Keratinocyte (primary cell): ENCODE data around the gene KAT6B. TPM values are rescaled to one million over a fixed set of nuclear protein-coding genes. Genes with fewer than 3 reads are reported as not detected.

ENCODE experiments used
- DNase-seq: peaks from one replicate; pipeline ENCODE4 v3.0.0-alpha.2; 2011; ENCODE audit warnings: low read depth, missing footprints, low spot score
- FAIRE-seq: peaks from 2 replicates; lab custom pipeline; 2011; peaks lifted over from hg19 to GRCh38; lab: Jason Lieb, UNC
- H2AFZ ChIP-seq: 2 replicates; pipeline ENCODE4 v1.6.0; 2012; ENCODE audit warnings: low read length, control low read depth, inconsistent platforms; ENCODE audit not compliant: control insufficient read depth
- H3K27ac ChIP-seq: 2 replicates; pipeline ENCODE4 v1.5.1; 2011; ENCODE audit warnings: low read length; ENCODE audit not compliant: control insufficient read depth, insufficient read depth
- H3K27me3 ChIP-seq: 3 replicates; pipeline ENCODE4 v1.6.0; 2011; ENCODE audit warnings: low read length; ENCODE audit not compliant: control insufficient read depth, insufficient read depth; ENCODE audit errors: extremely low read depth
- H3K36me3 ChIP-seq, 2 experiments: 2 replicates in 1 of 2; 3 replicates in 1 of 2; pipeline ENCODE4 v1.5.1; 2011; ENCODE audit warnings: low read length in 2 of 2, mild to moderate bottlenecking in 1 of 2; ENCODE audit not compliant: control insufficient read depth in 2 of 2, insufficient read depth in 2 of 2; ENCODE audit errors: extremely low read depth in 1 of 2
- H3K4me1 ChIP-seq: 3 replicates; pipeline ENCODE4 v1.5.1; 2011; ENCODE audit warnings: low read length; ENCODE audit not compliant: control insufficient read depth, insufficient read depth; ENCODE audit errors: extremely low read depth
- H3K4me2 ChIP-seq: 3 replicates; pipeline ENCODE4 v1.6.0; 2011; ENCODE audit warnings: low read depth, low read length; ENCODE audit not compliant: control insufficient read depth, insufficient read depth; ENCODE audit errors: extremely low read depth
- H3K4me3 ChIP-seq, 3 experiments: fragments of 200-600 bp in 1 of 3; sonication (generic) in 1 of 3; 2 replicates in 2 of 3; 3 replicates in 1 of 3; pipeline ENCODE4 v1.5.1; 2011 to 2016; ENCODE audit warnings: low read length in 3 of 3, mild to moderate bottlenecking in 3 of 3, control low read depth in 2 of 3, inconsistent platforms in 1 of 3, low read depth in 1 of 3, mixed read lengths in 1 of 3, mixed run types in 1 of 3, moderate library complexity in 1 of 3; ENCODE audit not compliant: control insufficient read depth in 2 of 3, insufficient read depth in 2 of 3; ENCODE audit errors: extremely low read depth in 1 of 3
- H3K79me2 ChIP-seq: 2 replicates; pipeline ENCODE4 v1.6.0; 2012; ENCODE audit warnings: low read length; ENCODE audit not compliant: control insufficient read depth, insufficient read depth
- H3K9ac ChIP-seq: 3 replicates; pipeline ENCODE4 v1.6.0; 2011; ENCODE audit warnings: low read length; ENCODE audit not compliant: control insufficient read depth, insufficient read depth; ENCODE audit errors: extremely low read depth
- H3K9me1 ChIP-seq: 3 replicates; pipeline ENCODE4 v1.6.0; 2011; ENCODE audit warnings: low read length; ENCODE audit not compliant: control insufficient read depth, insufficient read depth; ENCODE audit errors: extremely low read depth
- H3K9me3 ChIP-seq: 2 replicates; pipeline ENCODE4 v1.5.1; 2012; ENCODE audit warnings: low read depth, low read length; ENCODE audit not compliant: control insufficient read depth
- H4K20me1 ChIP-seq: 3 replicates; pipeline ENCODE4 v1.6.0; 2011; ENCODE audit warnings: low read length; ENCODE audit not compliant: control insufficient read depth, insufficient read depth; ENCODE audit errors: extremely low read depth
- EZH2 ChIP-seq: IDR thresholded peaks from one replicate; pipeline ENCODE4 v1.6.1; 2012; ENCODE audit warnings: inconsistent platforms, mild to moderate bottlenecking, low read length, moderate library complexity
- dilution Hi-C: fragments of 300-500 bp; cut with MboI; formaldehyde crosslinking; loops from one replicate; pipeline ENCODE4 v1.7.0; 2020; ENCODE audit warnings: low sequenced_read_pairs; ENCODE audit not compliant: extremely low pct_ligation_motif_present
- polyA plus RNA-seq, 5 experiments: library from polyadenylated mRNA; depleted of rRNA in 3 of 5; stranded (reverse) in 3 of 5; stranded (forward) in 1 of 5; unstranded in 1 of 5; fragments of >200 nt; gene quantifications; 1 replicate in 1 of 5; 2 replicates in 3 of 5; 3 replicates in 1 of 5; pipeline versions ENCODE4 v1.2.1 to v1.2.3, GENCODE V29; 2011 to 2012; ENCODE audit warnings: missing spikeins in 2 of 5, low read depth in 1 of 5, low replicate concordance in 1 of 5
- TF ChIP-seq, protein P1 (sequence below), 3 experiments: IDR thresholded peaks in 1 of 3; conservative IDR thresholded peaks in 1 of 3; optimal IDR thresholded peaks in 1 of 3; 2 replicates in 2 of 3; 3 replicates in 1 of 3; pipeline versions ENCODE3 to v1.5.1; 2011; ENCODE audit warnings: low read length in 3 of 3, mild to moderate bottlenecking in 3 of 3, moderate library complexity in 2 of 3, control low read depth in 1 of 3, inconsistent platforms in 1 of 3; ENCODE audit not compliant: insufficient read depth in 2 of 3; ENCODE audit errors: extremely low read depth in 1 of 3

Gene KAT6B
- polyA plus RNA-seq, 1 donor (not counting 4 experiments of a cell fraction or from before 2014, with no cell fraction given) = 2.9 TPM

DNA sequence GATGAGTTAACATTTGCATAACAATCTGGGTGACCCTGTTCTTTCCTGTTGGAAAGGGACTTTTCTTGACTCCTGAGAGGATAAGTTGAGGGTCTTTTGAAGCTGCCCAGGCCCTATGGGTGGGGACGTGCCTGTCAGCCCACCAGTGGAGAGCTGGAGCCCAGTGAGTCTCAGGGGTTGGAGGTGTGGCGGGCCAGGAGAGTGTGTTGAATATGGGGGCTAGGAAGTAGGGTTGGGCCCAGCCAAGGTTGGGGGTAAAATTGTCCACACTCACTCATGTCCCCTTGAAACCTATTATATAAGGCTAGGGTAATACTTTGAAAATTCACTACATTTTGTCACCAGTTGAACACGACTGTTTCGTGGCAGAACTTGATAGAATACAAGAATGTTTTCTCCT is 17.9 kb upstream of the KAT6B start:
- H3K4me1 ChIP-seq = no peaks in the 10 kb centered on the region
- H3K4me2 ChIP-seq = no peak overlapping the region
- no peaks in the 10 kb centered on the region for H3K27me3 ChIP-seq
- H4K20me1 ChIP-seq = no peaks in the 10 kb centered on the region
- DNase-seq (no peak), FAIRE-seq (no peak)
- H3K9ac ChIP-seq = no peak overlapping the region
- H3K79me2 ChIP-seq = no peaks in the 10 kb centered on the region
- H3K9me1 ChIP-seq = no peaks in the 10 kb centered on the region
- no peak overlapping the region for H3K4me3 ChIP-seq
- dilution Hi-C loops = no loop called here
- H3K36me3 ChIP-seq = no peaks in the 10 kb centered on the region
- TF ChIP-seq EZH2 = no peak
- TF ChIP-seq, protein P1, sequence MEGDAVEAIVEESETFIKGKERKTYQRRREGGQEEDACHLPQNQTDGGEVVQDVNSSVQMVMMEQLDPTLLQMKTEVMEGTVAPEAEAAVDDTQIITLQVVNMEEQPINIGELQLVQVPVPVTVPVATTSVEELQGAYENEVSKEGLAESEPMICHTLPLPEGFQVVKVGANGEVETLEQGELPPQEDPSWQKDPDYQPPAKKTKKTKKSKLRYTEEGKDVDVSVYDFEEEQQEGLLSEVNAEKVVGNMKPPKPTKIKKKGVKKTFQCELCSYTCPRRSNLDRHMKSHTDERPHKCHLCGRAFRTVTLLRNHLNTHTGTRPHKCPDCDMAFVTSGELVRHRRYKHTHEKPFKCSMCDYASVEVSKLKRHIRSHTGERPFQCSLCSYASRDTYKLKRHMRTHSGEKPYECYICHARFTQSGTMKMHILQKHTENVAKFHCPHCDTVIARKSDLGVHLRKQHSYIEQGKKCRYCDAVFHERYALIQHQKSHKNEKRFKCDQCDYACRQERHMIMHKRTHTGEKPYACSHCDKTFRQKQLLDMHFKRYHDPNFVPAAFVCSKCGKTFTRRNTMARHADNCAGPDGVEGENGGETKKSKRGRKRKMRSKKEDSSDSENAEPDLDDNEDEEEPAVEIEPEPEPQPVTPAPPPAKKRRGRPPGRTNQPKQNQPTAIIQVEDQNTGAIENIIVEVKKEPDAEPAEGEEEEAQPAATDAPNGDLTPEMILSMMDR (optimal IDR thresholded peaks at IDR 0.05 in 1 of 3, IDR thresholded peaks at IDR 0.05 in 1 of 3, conservative IDR thresholded peaks at IDR 0.05 in 1 of 3; ENCODE audit: extremely low read depth in 1 of 3, insufficient read depth in 2 of 3, low read length in 3 of 3) = no peak
- H2AFZ ChIP-seq = no peak overlapping the region
- no peaks in the 10 kb centered on the region for H3K9me3 ChIP-seq
- no peak overlapping the region for H3K27ac ChIP-seq

DNA sequence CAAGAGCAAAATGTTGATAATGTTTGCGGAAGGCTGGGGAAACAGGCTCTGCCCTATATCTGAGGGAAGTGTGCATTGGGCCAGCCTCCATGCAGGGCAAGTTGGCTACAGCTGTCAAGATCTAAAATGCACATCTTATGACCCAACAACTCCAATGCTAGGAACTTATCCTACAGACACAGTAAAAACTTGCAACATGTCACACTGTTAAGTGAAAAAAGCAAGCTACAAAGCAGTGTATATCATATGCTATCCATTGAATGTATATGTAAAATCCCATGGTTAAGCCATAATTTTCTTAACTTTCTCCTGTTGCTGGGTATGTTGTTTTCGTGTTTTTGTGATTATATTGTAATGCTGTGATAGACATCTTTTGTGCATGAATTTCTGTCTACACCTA is 16.3 kb upstream of the KAT6B start:
- FAIRE-seq (no peak), DNase-seq (no peak)
- Histone ChIP-seq H3K9me3 (no peaks in the 10 kb centered on the region), H3K4me2 (no peak overlapping the region), H3K9me1 (no peaks in the 10 kb centered on the region), H3K27me3 (peaks cover 4% of the 10 kb centered on the region), H2AFZ (no peak overlapping the region), H3K4me3 (no peak overlapping the region), H3K79me2 (no peaks in the 10 kb centered on the region), H3K36me3 (no peaks in the 10 kb centered on the region), H3K9ac (no peak overlapping the region), H4K20me1 (no peaks in the 10 kb centered on the region), H3K4me1 (no peaks in the 10 kb centered on the region), H3K27ac (no peak overlapping the region)
- dilution Hi-C loops = no loop called here
- TF ChIP-seq, protein P1 (optimal IDR thresholded peaks at IDR 0.05 in 1 of 3, IDR thresholded peaks at IDR 0.05 in 1 of 3, conservative IDR thresholded peaks at IDR 0.05 in 1 of 3; ENCODE audit: extremely low read depth in 1 of 3, insufficient read depth in 2 of 3, low read length in 3 of 3) = no peak
- TF ChIP-seq EZH2 = no peak
